HEK293 (cell line): ENCODE data around the gene WASL.

ENCODE experiments used
- BCL11B ChIP-seq: fragments of 450-650 bp; formaldehyde crosslinking; IDR thresholded peaks from 2 replicates; pipeline ENCODE4 v1.5.1; 2016; ENCODE audit warnings: low read depth, missing biosample characterization, missing genetic modification characterization
- FEZF1 ChIP-seq: fragments of 450-650 bp; formaldehyde crosslinking; IDR thresholded peaks from 2 replicates; pipeline ENCODE4 v1.5.1; 2016; ENCODE audit warnings: missing biosample characterization, missing genetic modification characterization
- TRIM28 ChIP-seq: IDR thresholded peaks from 2 replicates; pipeline ENCODE4 v1.6.1; 2011; ENCODE audit warnings: low read length, control low read depth, borderline replicate concordance
- ZBTB20 ChIP-seq: fragments of 450-650 bp; formaldehyde crosslinking; IDR thresholded peaks from 2 replicates; pipeline ENCODE4 v1.5.1; 2016; ENCODE audit warnings: missing biosample characterization, missing genetic modification characterization
- ZBTB8A ChIP-seq: fragments of 450-650 bp; formaldehyde crosslinking; IDR thresholded peaks from 2 replicates; pipeline ENCODE4 v1.5.1; 2016; ENCODE audit warnings: missing biosample characterization, missing genetic modification characterization
- ZFP3 ChIP-seq: fragments of 450-650 bp; formaldehyde crosslinking; IDR thresholded peaks from 2 replicates; pipeline ENCODE4 v1.5.1; 2016; ENCODE audit warnings: low read depth, missing biosample characterization, missing genetic modification characterization
- ZFP37 ChIP-seq: fragments of 450-650 bp; formaldehyde crosslinking; IDR thresholded peaks from 2 replicates; pipeline ENCODE4 v1.5.1; 2016; ENCODE audit warnings: missing biosample characterization, missing genetic modification characterization
- ZIC2 ChIP-seq: fragments of 450-650 bp; formaldehyde crosslinking; IDR thresholded peaks from 2 replicates; pipeline ENCODE4 v1.5.1; 2016; ENCODE audit warnings: missing biosample characterization, missing genetic modification characterization
- ZNF114 ChIP-seq: fragments of 450-650 bp; formaldehyde crosslinking; IDR thresholded peaks from 2 replicates; pipeline ENCODE4 v1.5.0; 2017; ENCODE audit warnings: missing biosample characterization, missing genetic modification characterization
- ZNF133 ChIP-seq: fragments of 450-650 bp; formaldehyde crosslinking; IDR thresholded peaks from 2 replicates; pipeline ENCODE4 v1.5.1; 2016; ENCODE audit warnings: missing biosample characterization, missing genetic modification characterization
- ZNF140 ChIP-seq: fragments of 450-650 bp; formaldehyde crosslinking; IDR thresholded peaks from 2 replicates; pipeline ENCODE4 v1.5.1; 2016; ENCODE audit warnings: missing biosample characterization, missing genetic modification characterization
- ZNF184 ChIP-seq: fragments of 450-650 bp; IDR thresholded peaks from 2 replicates; pipeline ENCODE4 v1.5.1; 2018; ENCODE audit warnings: missing biosample characterization, mild to moderate bottlenecking, missing genetic modification characterization
- ZNF211 ChIP-seq: fragments of 450-650 bp; formaldehyde crosslinking; IDR thresholded peaks from 2 replicates; pipeline ENCODE4 v1.5.1; 2016; ENCODE audit warnings: low read depth, missing biosample characterization, missing genetic modification characterization
- ZNF302 ChIP-seq: fragments of 450-650 bp; formaldehyde crosslinking; IDR thresholded peaks from 2 replicates; pipeline ENCODE4 v1.5.1; 2016; ENCODE audit warnings: missing biosample characterization, missing genetic modification characterization, low read depth
- ZNF324 ChIP-seq: fragments of 450-650 bp; formaldehyde crosslinking; IDR thresholded peaks from 2 replicates; pipeline ENCODE4 v1.5.1; 2016; ENCODE audit warnings: missing biosample characterization, missing genetic modification characterization
- ZNF501 ChIP-seq: fragments of 450-650 bp; formaldehyde crosslinking; IDR thresholded peaks from 2 replicates; pipeline ENCODE4 v1.5.1; 2016; ENCODE audit warnings: missing biosample characterization, missing genetic modification characterization
- ZNF558 ChIP-seq: fragments of 450-650 bp; formaldehyde crosslinking; IDR thresholded peaks from 2 replicates; pipeline ENCODE4 v1.5.1; 2016; ENCODE audit warnings: missing biosample characterization, missing genetic modification characterization
- ZNF560 ChIP-seq: fragments of 450-650 bp; formaldehyde crosslinking; IDR thresholded peaks from 2 replicates; pipeline ENCODE4 v1.5.1; 2017; ENCODE audit warnings: missing biosample characterization, missing genetic modification characterization, borderline replicate concordance
- ZNF571 ChIP-seq: fragments of 450-650 bp; formaldehyde crosslinking; IDR thresholded peaks from 2 replicates; pipeline ENCODE4 v1.5.0; 2017; ENCODE audit warnings: missing biosample characterization, missing genetic modification characterization
- ZNF610 ChIP-seq: fragments of 450-650 bp; formaldehyde crosslinking; IDR thresholded peaks from 2 replicates; pipeline ENCODE4 v1.5.1; 2016; ENCODE audit warnings: missing biosample characterization, missing genetic modification characterization, borderline replicate concordance
- ZNF664 ChIP-seq: fragments of 450-650 bp; formaldehyde crosslinking; IDR thresholded peaks from 2 replicates; pipeline ENCODE4 v1.5.1; 2016; ENCODE audit warnings: missing biosample characterization, missing genetic modification characterization
- ZNF707 ChIP-seq: fragments of 450-650 bp; formaldehyde crosslinking; IDR thresholded peaks from 2 replicates; pipeline ENCODE4 v1.5.1; 2016; ENCODE audit warnings: missing biosample characterization, missing genetic modification characterization
- ZNF747 ChIP-seq: fragments of 450-650 bp; formaldehyde crosslinking; IDR thresholded peaks from 2 replicates; pipeline ENCODE4 v1.5.1; 2016; ENCODE audit warnings: missing biosample characterization, missing genetic modification characterization
- ZNF830 ChIP-seq: fragments of 450-650 bp; IDR thresholded peaks from 2 replicates; pipeline ENCODE4 v1.5.0; 2018; ENCODE audit warnings: missing biosample characterization, missing genetic modification characterization, low read depth, mild to moderate bottlenecking, moderate library complexity
- ZSCAN16 ChIP-seq: fragments of 450-650 bp; formaldehyde crosslinking; IDR thresholded peaks from 2 replicates; pipeline ENCODE4 v1.5.1; 2016; ENCODE audit warnings: missing biosample characterization, missing genetic modification characterization
- TF ChIP-seq, protein P1 (sequence below): IDR thresholded peaks from 2 replicates; pipeline ENCODE4 v1.6.1; 2011; ENCODE audit warnings: mild to moderate bottlenecking, low read depth, low read length, borderline replicate concordance
- TF ChIP-seq, protein P2 (sequence below): fragments of 450-650 bp; formaldehyde crosslinking; IDR thresholded peaks from 2 replicates; pipeline ENCODE4 v1.5.1; 2017; ENCODE audit warnings: missing biosample characterization, missing genetic modification characterization
- TF ChIP-seq, protein P3 (sequence below): fragments of 450-650 bp; formaldehyde crosslinking; IDR thresholded peaks from 2 replicates; pipeline ENCODE4 v1.5.1; 2016; ENCODE audit warnings: missing biosample characterization, missing genetic modification characterization
- TF ChIP-seq, protein P4 (sequence below): fragments of 450-650 bp; formaldehyde crosslinking; conservative IDR thresholded peaks from 2 replicates; pipeline ENCODE4 v1.5.1; 2016; ENCODE audit warnings: low read depth, missing biosample characterization, missing genetic modification characterization
- TF ChIP-seq, protein P5 (sequence below): fragments of 450-650 bp; formaldehyde crosslinking; IDR thresholded peaks from 2 replicates; pipeline ENCODE4; 2016; ENCODE audit warnings: missing biosample characterization, missing genetic modification characterization

The WASL gene

DNA sequence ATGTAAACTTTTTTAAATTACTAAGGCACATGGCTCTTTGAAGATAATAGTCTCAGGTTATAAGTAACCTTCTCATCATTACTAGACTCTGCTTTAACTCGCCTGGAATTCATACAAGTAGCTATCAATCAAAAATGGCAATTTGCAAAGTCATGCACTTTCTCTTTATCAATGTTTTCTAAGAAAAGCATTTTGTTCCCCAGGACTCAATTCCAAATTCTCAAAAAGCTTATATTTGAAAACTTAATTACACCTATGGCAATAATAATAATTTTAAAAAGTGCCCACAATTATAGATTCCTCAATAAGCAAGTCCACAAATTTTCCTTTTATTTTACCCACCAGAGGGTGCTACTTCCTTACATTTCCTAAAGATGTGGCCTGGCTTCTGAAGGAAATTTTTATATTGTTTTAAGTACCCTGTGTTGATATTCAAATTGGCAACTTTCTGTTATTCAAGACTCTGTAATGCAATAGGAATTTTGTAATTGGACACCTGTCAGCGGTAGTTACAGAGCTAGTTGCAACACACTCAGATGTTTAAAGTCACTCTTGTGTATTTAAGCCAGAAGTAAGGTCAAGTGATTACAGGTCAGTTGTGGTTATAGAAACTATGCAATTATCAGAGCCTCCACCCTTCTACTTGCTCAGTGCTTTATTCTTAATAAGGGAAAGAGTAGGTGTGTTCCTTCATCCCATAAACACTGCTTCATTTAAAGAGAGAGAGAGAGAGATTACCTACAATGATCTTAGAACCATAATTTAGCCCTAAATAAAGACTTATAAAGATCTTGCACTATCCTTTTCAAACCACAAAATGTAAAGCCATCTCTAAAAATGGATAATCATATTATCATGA lies 49.1 kb upstream of the WASL start (continued):
- TF ChIP-seq, protein P1, sequence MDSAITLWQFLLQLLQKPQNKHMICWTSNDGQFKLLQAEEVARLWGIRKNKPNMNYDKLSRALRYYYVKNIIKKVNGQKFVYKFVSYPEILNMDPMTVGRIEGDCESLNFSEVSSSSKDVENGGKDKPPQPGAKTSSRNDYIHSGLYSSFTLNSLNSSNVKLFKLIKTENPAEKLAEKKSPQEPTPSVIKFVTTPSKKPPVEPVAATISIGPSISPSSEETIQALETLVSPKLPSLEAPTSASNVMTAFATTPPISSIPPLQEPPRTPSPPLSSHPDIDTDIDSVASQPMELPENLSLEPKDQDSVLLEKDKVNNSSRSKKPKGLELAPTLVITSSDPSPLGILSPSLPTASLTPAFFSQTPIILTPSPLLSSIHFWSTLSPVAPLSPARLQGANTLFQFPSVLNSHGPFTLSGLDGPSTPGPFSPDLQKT = no peak
- TF ChIP-seq, protein P2, sequence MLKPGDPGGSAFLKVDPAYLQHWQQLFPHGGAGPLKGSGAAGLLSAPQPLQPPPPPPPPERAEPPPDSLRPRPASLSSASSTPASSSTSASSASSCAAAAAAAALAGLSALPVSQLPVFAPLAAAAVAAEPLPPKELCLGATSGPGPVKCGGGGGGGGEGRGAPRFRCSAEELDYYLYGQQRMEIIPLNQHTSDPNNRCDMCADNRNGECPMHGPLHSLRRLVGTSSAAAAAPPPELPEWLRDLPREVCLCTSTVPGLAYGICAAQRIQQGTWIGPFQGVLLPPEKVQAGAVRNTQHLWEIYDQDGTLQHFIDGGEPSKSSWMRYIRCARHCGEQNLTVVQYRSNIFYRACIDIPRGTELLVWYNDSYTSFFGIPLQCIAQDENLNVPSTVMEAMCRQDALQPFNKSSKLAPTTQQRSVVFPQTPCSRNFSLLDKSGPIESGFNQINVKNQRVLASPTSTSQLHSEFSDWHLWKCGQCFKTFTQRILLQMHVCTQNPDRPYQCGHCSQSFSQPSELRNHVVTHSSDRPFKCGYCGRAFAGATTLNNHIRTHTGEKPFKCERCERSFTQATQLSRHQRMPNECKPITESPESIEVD (tag by site-specific recombination) = peak; percentile 87
- TF ChIP-seq ZSCAN16 = 0 out of 2 replicates have a peak, but pooled peaks have one; percentile 63
- TF ChIP-seq ZNF664 (tag by site-specific recombination) = no peak
- no peak for TF ChIP-seq ZNF211 (tag by site-specific recombination)
- TF ChIP-seq ZNF560 (tag by site-specific recombination) = no peak
- TF ChIP-seq ZNF501 (tag by site-specific recombination) = peak; percentile 85
- TF ChIP-seq ZNF184 (tag by site-specific recombination) = 0 out of 2 replicates have a peak, but pooled peaks have one; percentile 10
- TF ChIP-seq ZNF324 (tag by site-specific recombination) = 0 out of 2 replicates have a peak, but pooled peaks have one; percentile 45
- TF ChIP-seq ZNF610 (tag by site-specific recombination) = no peak; the same call in 1 of the 2 replicates
- TF ChIP-seq ZNF140 (tag by site-specific recombination) = no peak
- no peak for TF ChIP-seq ZBTB20
- no peak for TF ChIP-seq ZNF133
- TF ChIP-seq FEZF1 (tag by site-specific recombination) = peak; percentile 63
- no peak for TF ChIP-seq ZNF707 (tag by site-specific recombination)
- TF ChIP-seq, protein P3, sequence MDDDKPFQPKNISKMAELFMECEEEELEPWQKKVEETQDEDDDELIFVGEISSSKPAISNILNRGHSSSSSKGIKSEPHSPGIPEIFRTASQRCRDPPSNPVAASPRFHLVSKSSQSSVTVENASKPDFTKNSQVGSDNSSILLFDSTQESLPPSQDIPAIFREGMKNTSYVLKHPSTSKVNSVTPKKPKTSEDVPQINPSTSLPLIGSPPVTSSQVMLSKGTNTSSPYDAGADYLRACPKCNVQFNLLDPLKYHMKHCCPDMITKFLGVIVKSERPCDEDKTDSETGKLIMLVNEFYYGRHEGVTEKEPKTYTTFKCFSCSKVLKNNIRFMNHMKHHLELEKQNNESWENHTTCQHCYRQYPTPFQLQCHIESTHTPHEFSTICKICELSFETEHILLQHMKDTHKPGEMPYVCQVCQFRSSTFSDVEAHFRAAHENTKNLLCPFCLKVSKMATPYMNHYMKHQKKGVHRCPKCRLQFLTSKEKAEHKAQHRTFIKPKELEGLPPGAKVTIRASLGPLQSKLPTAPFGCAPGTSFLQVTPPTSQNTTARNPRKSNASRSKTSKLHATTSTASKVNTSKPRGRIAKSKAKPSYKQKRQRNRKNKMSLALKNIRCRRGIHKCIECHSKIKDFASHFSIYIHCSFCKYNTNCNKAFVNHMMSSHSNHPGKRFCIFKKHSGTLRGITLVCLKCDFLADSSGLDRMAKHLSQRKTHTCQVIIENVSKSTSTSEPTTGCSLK = no peak
- peak; percentile 68; the same call in 1 of the 2 replicates for TF ChIP-seq ZNF558 (tag by site-specific recombination)
- no peak for TF ChIP-seq ZNF747 (tag by site-specific recombination)
- no peak for TF ChIP-seq ZNF571 (tag by site-specific recombination)
- no peak for TF ChIP-seq ZNF830 (tag by site-specific recombination)
- TF ChIP-seq TRIM28 = no peak
- TF ChIP-seq BCL11B (tag by site-specific recombination) = no peak
- TF ChIP-seq, protein P4, sequence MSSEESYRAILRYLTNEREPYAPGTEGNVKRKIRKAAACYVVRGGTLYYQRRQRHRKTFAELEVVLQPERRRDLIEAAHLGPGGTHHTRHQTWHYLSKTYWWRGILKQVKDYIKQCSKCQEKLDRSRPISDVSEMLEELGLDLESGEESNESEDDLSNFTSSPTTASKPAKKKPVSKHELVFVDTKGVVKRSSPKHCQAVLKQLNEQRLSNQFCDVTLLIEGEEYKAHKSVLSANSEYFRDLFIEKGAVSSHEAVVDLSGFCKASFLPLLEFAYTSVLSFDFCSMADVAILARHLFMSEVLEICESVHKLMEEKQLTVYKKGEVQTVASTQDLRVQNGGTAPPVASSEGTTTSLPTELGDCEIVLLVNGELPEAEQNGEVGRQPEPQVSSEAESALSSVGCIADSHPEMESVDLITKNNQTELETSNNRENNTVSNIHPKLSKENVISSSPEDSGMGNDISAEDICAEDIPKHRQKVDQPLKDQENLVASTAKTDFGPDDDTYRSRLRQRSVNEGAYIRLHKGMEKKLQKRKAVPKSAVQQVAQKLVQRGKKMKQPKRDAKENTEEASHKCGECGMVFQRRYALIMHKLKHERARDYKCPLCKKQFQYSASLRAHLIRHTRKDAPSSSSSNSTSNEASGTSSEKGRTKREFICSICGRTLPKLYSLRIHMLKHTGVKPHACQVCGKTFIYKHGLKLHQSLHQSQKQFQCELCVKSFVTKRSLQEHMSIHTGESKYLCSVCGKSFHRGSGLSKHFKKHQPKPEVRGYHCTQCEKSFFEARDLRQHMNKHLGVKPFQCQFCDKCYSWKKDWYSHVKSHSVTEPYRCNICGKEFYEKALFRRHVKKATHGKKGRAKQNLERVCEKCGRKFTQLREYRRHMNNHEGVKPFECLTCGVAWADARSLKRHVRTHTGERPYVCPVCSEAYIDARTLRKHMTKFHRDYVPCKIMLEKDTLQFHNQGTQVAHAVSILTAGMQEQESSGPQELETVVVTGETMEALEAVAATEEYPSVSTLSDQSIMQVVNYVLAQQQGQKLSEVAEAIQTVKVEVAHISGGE (tag by site-specific recombination) = no peak
- TF ChIP-seq ZBTB8A (tag by site-specific recombination) = 0 out of 2 replicates have a peak, but pooled peaks have one; percentile 21
- 0 out of 2 replicates have a peak, but pooled peaks have one; percentile 71 for TF ChIP-seq ZFP37 (tag by site-specific recombination)
- TF ChIP-seq ZFP3 = no peak
- TF ChIP-seq ZIC2 (tag by site-specific recombination) = no peak
- no peak for TF ChIP-seq ZNF114 (tag by site-specific recombination)
- TF ChIP-seq ZNF302 (tag by site-specific recombination) = no peak
- TF ChIP-seq, protein P5, sequence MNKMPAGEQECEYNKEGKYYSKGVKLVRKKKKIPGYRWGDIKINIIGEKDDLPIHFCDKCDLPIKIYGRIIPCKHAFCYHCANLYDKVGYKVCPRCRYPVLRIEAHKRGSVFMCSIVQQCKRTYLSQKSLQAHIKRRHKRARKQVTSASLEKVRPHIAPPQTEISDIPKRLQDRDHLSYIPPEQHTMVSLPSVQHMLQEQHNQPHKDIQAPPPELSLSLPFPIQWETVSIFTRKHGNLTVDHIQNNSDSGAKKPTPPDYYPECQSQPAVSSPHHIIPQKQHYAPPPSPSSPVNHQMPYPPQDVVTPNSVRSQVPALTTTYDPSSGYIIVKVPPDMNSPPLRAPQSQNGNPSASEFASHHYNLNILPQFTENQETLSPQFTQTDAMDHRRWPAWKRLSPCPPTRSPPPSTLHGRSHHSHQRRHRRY (tag by site-specific recombination) = no peak
- TF ChIP-seq, all 188 proteins: peak for 54
